ENCODE measurements around the gene FAM184A. TPM values are rescaled to one million over a fixed set of nuclear protein-coding genes. Genes with fewer than 3 reads are reported as not detected.
A peak's percentile ranks its signal among the peaks of the same experiment; 100 is the strongest.

The FAM184A gene
- total and polyA plus RNA-seq, 2 of the 8 experiments (the other 6 are each of a cell fraction or from before 2014, with no cell fraction given) = 6.3 to 11.3 TPM

DNA sequence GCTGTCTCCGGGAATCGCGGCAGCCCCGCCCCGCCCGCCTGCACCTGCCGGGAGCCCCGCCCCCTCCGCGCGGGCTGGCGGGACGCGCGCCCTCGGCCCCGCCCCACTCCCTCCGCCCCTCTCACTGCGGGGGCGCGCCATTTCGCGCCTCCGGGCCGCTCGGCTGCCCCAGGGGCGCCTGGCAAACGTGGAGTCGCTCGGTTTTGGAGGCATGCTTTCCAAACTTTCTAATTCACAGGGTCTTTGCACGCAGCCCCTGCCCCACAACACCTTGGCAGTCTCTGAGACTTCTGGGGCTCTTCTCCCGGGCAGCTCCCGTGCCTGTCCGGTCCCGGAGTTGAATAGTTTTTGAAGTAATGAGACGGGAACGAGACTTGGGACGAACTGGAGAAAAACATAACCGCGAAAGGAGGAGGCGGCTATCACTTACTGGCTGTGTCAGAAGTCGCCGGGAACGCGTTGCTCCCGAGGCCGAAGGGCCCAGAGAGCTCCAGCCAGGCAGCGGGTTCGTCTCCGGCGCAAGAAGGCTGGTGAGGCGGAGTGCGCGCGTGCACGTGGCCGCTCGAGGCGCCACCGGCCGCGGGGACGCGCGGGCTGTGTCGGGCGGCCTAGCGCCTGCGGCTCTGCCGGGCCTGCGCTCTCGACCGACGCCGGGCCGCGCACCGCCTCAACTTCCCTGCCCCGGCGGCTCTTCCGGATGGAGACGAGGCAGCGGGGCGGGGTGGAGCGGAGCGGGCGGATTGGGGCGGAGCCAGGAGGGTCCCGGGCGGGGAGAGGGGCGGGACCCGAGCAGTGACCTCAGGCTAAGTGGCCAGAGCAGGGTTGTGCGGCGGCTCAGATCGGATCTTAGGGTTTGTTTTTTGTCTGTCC, 143.8 kb downstream of the FAM184A start, which contains the start of gene MCM9 (continued):
- TF ChIP-seq ASH2L (IDR thresholded peaks at IDR 0.05; ENCODE audit: low read length) (peak; percentile 95), SRF (IDR thresholded peaks at IDR 0.05; ENCODE audit: low read depth, low read length) (no peak), POLR2AphosphoS5 (IDR thresholded peaks at IDR 0.05; ENCODE audit: low read depth, low read length) (peak; percentile 72; the same call in 1 of the 2 replicates), POU5F1 (IDR thresholded peaks at IDR 0.05; ENCODE audit: low read depth, low read length) (no peak)
- TF ChIP-seq, protein P1, sequence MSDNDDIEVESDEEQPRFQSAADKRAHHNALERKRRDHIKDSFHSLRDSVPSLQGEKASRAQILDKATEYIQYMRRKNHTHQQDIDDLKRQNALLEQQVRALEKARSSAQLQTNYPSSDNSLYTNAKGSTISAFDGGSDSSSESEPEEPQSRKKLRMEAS (IDR thresholded peaks at IDR 0.05) = peak; percentile 83
